HG02798 (cell line): Measurements from ENCODE around the gene CDC20B.
"Not testable (repeated sequence)": the region's sequence is repeated elsewhere in the genome, so short reads cannot be mapped to it uniquely, and the experiment has no call there.

Experiments
- ATAC-seq: cut with Tn5 transposase; IDR thresholded peaks from one replicate; pipeline ENCODE4 v1.9.1; 2021; ENCODE audit warnings: mild to moderate bottlenecking; ENCODE audit not compliant: unreplicated experiment, poor library complexity

CDC20B gene

GRCh38 chr5:55105976-55106375 lies 67.0 kb downstream of the CDC20B start:
- not testable (repeated sequence) for ATAC-seq

GRCh38 chr5:55104946-55105701 lies 67.9 kb downstream of the CDC20B start:
- no peak for ATAC-seq

DNA sequence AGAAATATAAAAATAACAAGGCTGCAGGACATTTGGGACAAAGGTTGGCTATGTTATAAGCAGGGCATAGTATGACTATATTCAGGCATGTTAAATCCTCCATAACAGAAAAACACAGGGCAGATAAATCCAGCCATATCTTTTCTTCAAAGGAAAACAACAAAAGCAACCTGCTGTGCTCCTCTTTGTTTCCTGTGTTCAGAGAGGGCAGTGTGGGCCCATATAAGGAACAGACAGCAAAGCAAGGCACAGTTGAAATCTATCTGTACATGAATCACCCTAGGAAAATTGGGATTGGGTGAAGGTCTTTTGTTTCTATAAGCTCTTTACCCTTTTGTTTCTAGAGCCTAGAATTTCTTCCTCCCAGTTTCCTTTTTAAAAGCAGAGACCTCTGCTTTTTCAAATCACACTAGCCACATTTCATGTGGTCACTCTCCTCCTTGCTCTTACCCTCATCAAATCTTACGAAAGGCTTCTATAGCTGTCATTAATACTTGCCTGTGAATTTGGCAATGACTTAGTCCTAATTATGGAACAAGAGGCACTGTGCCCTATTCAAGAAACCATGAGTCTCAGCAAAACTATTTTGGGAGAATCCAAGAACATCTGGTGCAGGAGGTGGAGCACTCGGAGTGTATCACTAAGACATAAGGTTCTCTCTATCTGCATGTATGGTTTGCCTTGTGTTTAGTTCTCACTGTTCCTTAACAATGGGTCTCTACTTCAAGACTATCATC lies 68.8 kb downstream of the CDC20B start:
- ATAC-seq: no peak

DNA sequence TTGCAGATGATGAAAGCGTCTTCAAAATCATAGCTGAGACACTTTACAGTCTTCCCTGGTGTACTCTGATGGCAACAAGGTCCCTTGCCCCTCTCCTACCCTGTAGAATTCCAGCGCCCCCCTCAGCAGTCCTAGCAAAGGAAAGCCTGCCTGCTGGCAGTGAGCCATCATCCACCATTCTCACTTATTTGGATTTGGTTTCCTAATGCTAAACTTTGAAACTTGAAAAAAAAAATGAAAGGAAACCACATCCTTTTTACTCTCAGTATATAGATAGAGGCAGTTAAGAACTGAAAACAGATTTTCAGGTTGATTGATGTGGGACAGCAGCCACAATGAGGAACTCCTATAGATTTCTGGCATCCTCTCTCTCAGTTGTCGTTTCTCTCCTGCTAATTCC lies 70.6 kb downstream of the CDC20B start, which contains the start of gene GZMA:
GZMA (plus strand) TSS at position 299 of the 400 bp plus-strand sequence; CDS start at position 336, 37 bp downstream.
- no peak for ATAC-seq

GRCh38 chr5:55101556-55102276 lies 71.3 kb downstream of the CDC20B start:
- no peak for ATAC-seq

GRCh38 chr5:55101148-55101547 lies 71.8 kb downstream of the CDC20B start:
- not testable (repeated sequence) for ATAC-seq

- ATAC-seq: no peak
Measured at GRCh38 chr5:55096861-55097260, 76.1 kb downstream of the CDC20B start.

DNA sequence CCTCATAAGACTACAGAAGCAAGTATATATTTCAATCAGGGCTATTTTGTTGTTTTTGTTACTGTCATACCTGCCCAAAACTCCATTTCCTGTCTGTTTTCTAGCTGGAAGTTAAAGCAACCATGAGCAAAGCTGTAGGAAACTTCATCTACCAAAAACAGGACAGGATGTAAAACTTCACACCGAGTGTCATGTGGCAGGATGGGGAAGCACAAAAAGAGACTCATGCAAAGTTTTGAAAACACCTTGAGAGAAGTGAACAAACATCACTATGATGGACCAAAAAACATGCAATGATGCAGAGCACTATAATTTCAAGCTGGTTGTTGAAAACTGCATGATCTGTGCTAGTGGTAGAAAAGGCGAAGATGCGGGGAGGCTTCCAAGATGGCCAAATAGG lies 76.8 kb downstream of the CDC20B start:
- ATAC-seq: no peak

- ATAC-seq: not testable (repeated sequence)
Measured at GRCh38 chr5:55091011-55091410, 82.0 kb downstream of the CDC20B start.

GRCh38 chr5:55089301-55089700 lies 83.7 kb downstream of the CDC20B start:
- ATAC-seq: not testable (repeated sequence)

DNA sequence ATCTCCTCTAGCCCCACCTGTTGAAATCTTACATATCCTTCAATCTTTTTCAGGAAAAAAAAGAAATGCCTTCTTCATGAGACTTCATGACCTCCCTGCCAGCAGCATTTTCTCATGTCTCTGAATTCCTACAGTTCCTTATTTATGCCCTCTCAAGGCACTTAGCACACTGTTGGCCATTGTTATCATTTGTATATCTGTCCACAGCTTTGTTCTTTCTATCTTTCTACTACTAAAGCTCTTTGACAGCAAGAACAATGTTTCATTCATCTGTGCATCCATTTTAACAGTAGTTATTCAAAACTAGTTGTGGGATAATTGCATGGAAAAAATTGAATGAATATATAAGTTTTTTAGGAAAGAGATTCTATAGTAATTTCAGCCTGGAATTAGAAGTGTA lies 91.4 kb downstream of the CDC20B start:
- ATAC-seq: no peak

DNA sequence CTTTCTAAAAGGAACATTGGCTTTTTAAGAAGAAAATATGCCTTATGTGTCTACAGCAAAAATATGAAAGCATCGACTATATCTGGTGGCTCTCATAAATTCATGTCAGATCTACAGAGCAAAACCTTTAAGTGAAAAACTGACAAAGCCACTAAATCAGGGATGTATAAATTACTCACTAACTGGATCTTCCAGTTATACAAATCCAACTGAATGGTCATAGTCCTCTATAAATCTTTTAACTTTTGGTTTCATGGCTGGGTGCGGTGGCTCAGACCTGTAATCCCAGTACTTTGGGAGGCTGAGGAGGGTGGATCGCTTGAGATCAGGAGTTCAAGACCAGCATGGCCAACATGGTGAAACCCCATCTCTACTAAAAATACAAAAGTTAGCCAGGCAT lies 99.8 kb downstream of the CDC20B start:
- ATAC-seq: no peak

- no peak for ATAC-seq
Measured at GRCh38 chr5:55072666-55073065, 100.3 kb downstream of the CDC20B start.

DNA sequence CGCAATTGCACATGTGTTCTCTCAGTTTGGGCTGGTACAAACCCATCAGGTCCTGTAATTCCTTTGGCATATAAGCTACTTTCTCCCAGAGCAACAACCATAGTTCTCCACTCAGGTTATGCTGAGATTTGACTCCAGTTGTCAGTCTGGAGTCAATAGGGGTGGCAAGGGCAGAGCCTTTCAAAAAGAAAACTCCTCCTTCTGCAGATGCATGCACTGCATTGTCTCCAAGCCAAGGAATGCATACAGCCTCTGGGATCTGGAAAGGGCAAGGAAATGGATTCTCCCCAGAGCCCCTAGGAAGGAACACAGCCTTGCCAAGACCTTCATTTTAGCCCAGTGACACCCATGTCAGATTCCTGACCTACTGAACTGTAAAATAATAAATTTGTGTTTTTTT lies 101.6 kb downstream of the CDC20B start:
- ATAC-seq: no peak

DNA sequence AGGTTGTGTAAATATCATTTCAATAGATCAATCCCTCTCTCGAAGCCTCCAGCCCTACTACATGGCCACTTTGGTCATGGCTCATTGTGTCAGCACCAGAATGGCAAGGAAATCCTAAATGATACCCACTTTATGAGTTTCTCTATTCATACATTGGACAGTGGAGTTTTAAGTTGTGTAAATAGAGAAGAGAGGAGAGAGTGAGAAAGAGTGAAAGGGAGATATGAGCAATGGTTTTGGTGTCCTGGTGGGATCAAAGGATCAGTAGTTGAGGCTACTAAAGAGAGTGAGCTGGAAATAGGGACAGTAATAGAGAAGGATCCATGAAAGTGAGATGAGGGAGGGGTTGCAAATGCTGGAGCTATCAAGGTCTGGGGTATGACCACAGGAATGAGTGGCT lies 102.0 kb downstream of the CDC20B start:
- ATAC-seq: no peak

DNA sequence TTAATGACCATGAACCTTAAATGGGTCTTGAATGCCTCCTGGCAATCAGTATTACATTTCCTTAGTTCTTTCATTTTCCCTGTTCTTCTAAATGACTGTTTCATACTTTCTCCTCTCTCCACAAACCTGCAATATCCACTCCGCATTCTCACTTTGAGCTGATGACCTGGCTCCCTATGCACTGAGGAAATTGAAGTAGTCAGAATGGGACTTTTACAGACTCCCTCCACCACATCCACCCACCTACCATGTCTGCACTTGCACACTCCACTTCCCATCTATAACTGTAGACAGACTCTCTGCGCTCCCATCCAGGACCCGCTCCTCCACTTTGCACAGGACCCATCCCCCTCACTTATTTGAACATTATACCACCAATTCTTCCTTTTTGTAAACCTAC lies 106.7 kb downstream of the CDC20B start:
- no peak for ATAC-seq

- ATAC-seq: no peak
Measured at GRCh38 chr5:55064523-55064922, 108.5 kb downstream of the CDC20B start.

DNA sequence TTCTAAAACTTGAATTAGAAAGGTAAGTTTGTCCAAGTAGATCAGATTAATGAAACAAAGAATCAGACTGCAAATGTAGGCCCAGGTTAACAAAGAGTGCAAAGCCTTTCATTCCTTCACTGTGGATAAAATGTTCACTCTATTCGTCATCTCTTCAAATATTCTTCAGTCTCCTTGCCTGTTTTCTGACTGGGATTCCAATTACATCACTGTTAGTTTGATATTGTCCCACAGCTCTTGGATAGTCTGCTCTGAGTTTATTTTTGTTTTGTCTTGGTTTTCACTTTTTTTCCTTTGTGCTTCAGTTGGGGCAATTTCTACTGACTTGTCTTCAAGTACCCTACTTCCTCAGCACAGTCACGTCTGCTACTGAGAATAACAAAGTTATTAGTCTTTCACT lies 109.1 kb downstream of the CDC20B start:
- ATAC-seq: no peak

DNA sequence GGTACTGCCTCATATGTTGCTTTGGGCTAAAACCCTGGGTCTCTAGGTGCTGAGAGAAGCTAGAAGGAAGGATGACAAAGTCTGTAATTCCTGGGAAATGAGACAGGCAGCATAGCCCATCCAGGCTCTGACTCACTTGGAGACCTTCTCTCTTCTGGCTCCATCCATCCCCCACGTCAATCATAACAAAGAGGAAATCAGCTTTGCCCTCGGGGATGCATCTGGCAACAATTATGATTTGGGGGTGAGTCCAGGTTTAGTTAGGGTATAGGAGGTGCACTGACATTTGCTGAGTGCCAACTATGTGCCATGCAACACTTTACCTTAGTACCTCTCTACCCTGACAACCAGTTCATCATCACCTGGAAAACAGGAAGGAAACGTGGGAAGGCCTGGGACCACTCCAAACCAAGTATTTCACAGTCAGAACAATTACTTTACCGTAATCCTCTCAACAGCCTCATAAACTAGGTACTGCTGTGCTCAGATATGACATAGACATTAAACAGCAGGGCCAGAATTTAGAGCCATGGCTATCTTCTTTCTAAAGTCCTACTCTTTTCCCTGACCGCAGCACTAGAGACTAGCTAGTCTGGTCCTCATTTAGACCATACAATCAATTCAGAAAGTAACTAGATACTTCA lies 109.6 kb downstream of the CDC20B start:
- ATAC-seq: no peak
